Adrenal gland (tissue), 12 donors: ENCODE data around the gene NIPAL3. TPM values are rescaled to one million over a fixed set of nuclear protein-coding genes. Genes with fewer than 3 reads are reported as not detected.
"Not testable (repeated sequence)": the region's sequence is repeated elsewhere in the genome, so short reads cannot be mapped to it uniquely, and the experiment has no call there.

Experiments
- DNase-seq, 7 donors: peaks; one replicate each; pipeline ENCODE4 v3.0.0-alpha.2; 2019 to 2020
- H3K27ac ChIP-seq, 5 donors: fragments of 200-600 bp; sonication (generic) in 4 of 5; 1 replicate in 3 of 5; 2 replicates in 2 of 5; pipeline versions ENCODE4 v1.5.1 to v1.8.0; 2016 to 2020; ENCODE audit warnings: mild to moderate bottlenecking in 1 of 5
- H3K27me3 ChIP-seq: fragments of 200-600 bp; 2 replicates; pipeline ENCODE4 v1.8.0; 2021
- H3K36me3 ChIP-seq, 2 donors: fragments of 200-600 bp; replicated peaks in 1 of 2; 1 replicate in 1 of 2; 2 replicates in 1 of 2; pipeline versions ENCODE4 v1.5.1 to v1.8.0; 2018 to 2022
- H3K4me1 ChIP-seq, 2 donors: fragments of 200-600 bp; replicated peaks in 1 of 2; 1 replicate in 1 of 2; 2 replicates in 1 of 2; pipeline versions ENCODE4 v1.5.1 to v1.8.0; 2018 to 2021
- H3K4me3 ChIP-seq, 4 donors: fragments of 200-600 bp; sonication (generic) in 3 of 4; one replicate each; pipeline ENCODE4 v1.5.1; 2016 to 2018
- H3K9me3 ChIP-seq, 3 donors: fragments of 200-600 bp; sonication (generic) in 1 of 3; replicated peaks in 1 of 3; 1 replicate in 2 of 3; 2 replicates in 1 of 3; pipeline versions ENCODE4 v1.5.1 to v1.8.0; 2016 to 2021
- CTCF ChIP-seq, 6 experiments: fragments of 450-650 bp in 4 of 6; fragments of 200-600 bp in 2 of 6; sonication (generic) in 1 of 6; IDR thresholded peaks; 1 replicate in 5 of 6; 2 replicates in 1 of 6; pipeline versions ENCODE4 v1.5.1 to v1.8.0; 2016 to 2021; ENCODE audit warnings: antibody characterized with exemption in 6 of 6, mild to moderate bottlenecking in 2 of 6, moderate library complexity in 1 of 6
- POLR2A ChIP-seq, 2 donors: fragments of 450-650 bp; IDR thresholded peaks; one replicate each; pipeline ENCODE4 v1.6.1; 2017; ENCODE audit warnings: antibody characterized with exemption in 2 of 2, mild to moderate bottlenecking in 2 of 2, moderate library complexity in 1 of 2
- WGBS, 4 donors: extraction: QIAGEN DNeasy Blood & Tissue Kit in 2 of 4; methylation state at CpG; one replicate each; pipeline versions ENCODE4 v1.1.5 to v1.1.7; 2013 to 2017; 5-methylcytosine and 5-hydroxymethylcytosine counted together
- intact Hi-C, 2 donors: fragments of 100-400 bp; cut with DNase I; formaldehyde crosslinking; loops; one replicate each; pipeline versions ENCODE4 v1.14.1 to v1.15.0; 2022 to 2023
- polyA plus RNA-seq, 3 donors: library from polyadenylated mRNA; stranded (reverse); fragments of 200-250 nt in 2 of 3; fragments of 350-450 nt in 1 of 3; fragmentation: Illumina TruSeq in 1 of 3; extraction: RNeasy Lipid Tissue Mini Kit (QIAGEN cat#74804) in 1 of 3; gene quantifications; one replicate each; pipeline ENCODE4 v1.2.3, GENCODE V29; 2013 to 2014
- total RNA-seq, 9 donors: library from RNA; depleted of rRNA in 4 of 9; stranded (reverse); fragments of >200 nt in 4 of 9; fragments of 120-200 nt in 1 of 9; fragmentation: NEBNext Ultra II Directional in 1 of 9; extraction: Animal tissue kit (Norgen Biotek cat#: 25700) in 1 of 9; gene quantifications; one replicate each; pipeline versions ENCODE4 v1.1.0 to v1.2.4, GENCODE V29; 2013 to 2023
- donor health status: healthy with polysubstance abuse.
- donor health status: Bipolar disorder and iron deficiency.
- donor health status: DM: yes; HTN: yes; CAD: no.
- donor health status: DM: no; HTN: no; CAD: no.
- donor health status: DM: no; HTN: no; CAD: no.
- donor health status: DM: yes; HTN: yes; CAD: no.

Gene NIPAL3
- total and polyA plus RNA-seq, 12 donors: 5.6 to 88.4 (median 28.0) TPM

GRCh38 chr1:24513706-24514105 lies 98.1 kb downstream of the NIPAL3 start:
- Histone ChIP-seq H3K36me3 (no peaks in the 10 kb centered on the region), H3K9me3 (no peaks in the 10 kb centered on the region), H3K27me3 (no peaks in the 10 kb centered on the region), H3K4me1 (no peaks in the 10 kb centered on the region), H3K4me3 (no peak overlapping the region), H3K27ac (no peak overlapping the region)
- DNase-seq: no peak
- WGBS, 4 donors: 55 to 65% (median 58%) methylated on average over 2 of the region's 2 CpGs
- no peak for TF ChIP-seq POLR2A (IDR thresholded peaks at IDR 0.05)
- no peak for TF ChIP-seq CTCF (IDR thresholded peaks at IDR 0.05)
- intact Hi-C loops: no loop called here

GRCh38 chr1:24514946-24515345 lies 99.3 kb downstream of the NIPAL3 start:
- no peaks in the 10 kb centered on the region for H3K27me3 ChIP-seq
- TF ChIP-seq CTCF (IDR thresholded peaks at IDR 0.05) (no peak), POLR2A (IDR thresholded peaks at IDR 0.05) (no peak)
- no peak overlapping the region for H3K27ac ChIP-seq
- no peaks in the 10 kb centered on the region for H3K36me3 ChIP-seq
- H3K4me3 ChIP-seq: no peak overlapping the region
- no peak for DNase-seq
- no peaks in the 10 kb centered on the region for H3K4me1 ChIP-seq
- no peaks in the 10 kb centered on the region for H3K9me3 ChIP-seq
- 89 to 93% (median 91%) methylated on average over 5 of the region's 5 CpGs for WGBS, 4 donors
- intact Hi-C loops: no loop called here

GRCh38 chr1:24515671-24516209 lies 100.1 kb downstream of the NIPAL3 start:
- not testable (repeated sequence) for H3K27me3 ChIP-seq, H3K27ac ChIP-seq
- 72 to 82% (median 75%) methylated on average over 10 to 14 of the region's 14 CpGs for WGBS, 4 donors

GRCh38 chr1:24516506-24516905 lies 100.9 kb downstream of the NIPAL3 start:
- Histone ChIP-seq H3K36me3 (no peaks in the 10 kb centered on the region), H3K4me1 (no peaks in the 10 kb centered on the region), H3K9me3 (no peaks in the 10 kb centered on the region), H3K27me3 (no peaks in the 10 kb centered on the region), H3K4me3 (no peak overlapping the region), H3K27ac (no peak overlapping the region)
- WGBS, 4 donors: 79 to 84% (median 82%) methylated on average over 12 of the region's 12 CpGs
- intact Hi-C loops: no loop called here
- TF ChIP-seq CTCF (IDR thresholded peaks at IDR 0.05): no peak
- no peak for TF ChIP-seq POLR2A (IDR thresholded peaks at IDR 0.05)
- no peak for DNase-seq

More at GRCh38 chr1:24515671-24516209, 100.1 kb downstream of the NIPAL3 start:
- H3K4me3 ChIP-seq, intact Hi-C loops, H3K36me3 ChIP-seq, H3K9me3 ChIP-seq, H3K4me1 ChIP-seq: not testable (repeated sequence)
- DNase-seq: peak; percentile 56 to 84 (median 82)

- H3K9me3 ChIP-seq: no peaks in the 10 kb centered on the region
- H3K36me3 ChIP-seq: no peaks in the 10 kb centered on the region
- WGBS, 4 donors: 77 to 85% (median 82%) methylated on average over 4 of the region's 4 CpGs
- no peaks in the 10 kb centered on the region for H3K27me3 ChIP-seq
- no peak for DNase-seq
- intact Hi-C loops: no loop called here
- no peak overlapping the region for H3K4me3 ChIP-seq
- TF ChIP-seq POLR2A (IDR thresholded peaks at IDR 0.05): no peak
- TF ChIP-seq CTCF (IDR thresholded peaks at IDR 0.05): no peak
- H3K27ac ChIP-seq: no peak overlapping the region
- no peaks in the 10 kb centered on the region for H3K4me1 ChIP-seq
Observed at GRCh38 chr1:24517898-24518297, 102.3 kb downstream of the NIPAL3 start.

GRCh38 chr1:24520282-24520681 lies 104.7 kb downstream of the NIPAL3 start:
- WGBS, 4 donors: 80 to 86% (median 85%) methylated on average over 5 of the region's 5 CpGs
- H3K36me3 ChIP-seq, H3K4me3 ChIP-seq, DNase-seq, H3K27me3 ChIP-seq, H3K9me3 ChIP-seq, H3K27ac ChIP-seq, intact Hi-C loops, H3K4me1 ChIP-seq: not testable (repeated sequence)
